Measurements from ENCODE around the gene KLHDC7B.

KLHDC7B gene

DNA sequence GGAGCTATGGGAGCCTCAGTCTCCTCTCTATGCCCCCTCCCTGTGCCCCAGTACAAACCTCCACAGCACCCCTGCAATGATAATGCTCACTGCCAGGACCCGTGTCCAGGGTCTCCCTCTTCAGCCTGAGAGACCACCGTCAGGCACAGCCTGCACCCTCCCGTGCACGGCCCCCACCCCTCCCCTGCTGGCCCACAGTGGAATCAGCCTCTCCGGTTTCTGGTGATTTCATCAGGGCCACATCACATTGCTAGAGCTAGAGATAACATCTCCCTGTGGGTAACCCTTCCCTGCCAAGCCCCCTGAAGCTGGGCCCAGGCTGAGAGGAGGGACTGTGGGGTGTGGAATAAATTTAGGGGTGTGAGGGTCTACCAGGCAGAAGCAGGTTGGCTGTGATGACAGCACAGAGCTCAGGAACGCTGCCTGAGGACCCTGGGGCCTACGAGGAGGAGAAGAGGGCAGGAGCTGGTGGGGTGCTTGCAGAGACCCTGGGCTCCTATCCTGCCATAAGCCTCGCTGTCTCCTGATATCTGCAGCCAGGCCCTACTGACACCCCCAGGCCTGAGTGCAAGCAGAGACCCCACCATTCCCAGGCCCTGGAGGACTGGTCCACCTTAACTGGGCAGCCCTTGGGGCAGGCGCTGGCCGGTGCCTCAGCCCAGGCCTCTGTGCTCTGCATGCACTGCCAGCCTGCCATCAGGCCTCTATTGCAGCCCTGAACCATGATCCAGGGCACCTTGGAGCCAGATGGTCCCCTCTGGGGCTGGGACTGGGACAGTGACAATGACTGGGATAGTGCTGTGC lies at the start of gene KLHDC7B:
Gene KLHDC7B, plus strand, starts transcription at position 378 of the 804 bp plus-strand sequence. Its CDS starts 345 bp downstream, at position 723.
- no peak for DNase-seq

DNA sequence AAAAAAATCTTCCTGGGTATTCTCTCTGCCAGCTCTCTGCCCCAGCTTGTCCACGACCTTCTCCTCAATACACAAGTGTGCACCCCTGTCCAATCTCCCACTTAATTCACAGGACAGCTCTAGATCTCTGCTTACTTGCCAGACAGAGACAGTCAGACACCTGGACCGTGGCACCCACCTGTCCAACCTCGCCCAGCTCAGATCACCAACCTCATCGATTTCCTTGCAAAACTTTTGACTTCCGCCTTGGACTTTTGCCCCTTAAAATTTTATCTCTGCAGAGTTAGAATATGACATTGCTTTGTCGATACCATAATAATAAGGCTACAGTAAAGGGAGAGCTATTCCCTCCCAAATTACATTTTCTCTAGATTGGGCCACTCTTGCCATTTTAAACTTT lies 48.6 kb upstream of the KLHDC7B start:
- no peak for DNase-seq

DNA sequence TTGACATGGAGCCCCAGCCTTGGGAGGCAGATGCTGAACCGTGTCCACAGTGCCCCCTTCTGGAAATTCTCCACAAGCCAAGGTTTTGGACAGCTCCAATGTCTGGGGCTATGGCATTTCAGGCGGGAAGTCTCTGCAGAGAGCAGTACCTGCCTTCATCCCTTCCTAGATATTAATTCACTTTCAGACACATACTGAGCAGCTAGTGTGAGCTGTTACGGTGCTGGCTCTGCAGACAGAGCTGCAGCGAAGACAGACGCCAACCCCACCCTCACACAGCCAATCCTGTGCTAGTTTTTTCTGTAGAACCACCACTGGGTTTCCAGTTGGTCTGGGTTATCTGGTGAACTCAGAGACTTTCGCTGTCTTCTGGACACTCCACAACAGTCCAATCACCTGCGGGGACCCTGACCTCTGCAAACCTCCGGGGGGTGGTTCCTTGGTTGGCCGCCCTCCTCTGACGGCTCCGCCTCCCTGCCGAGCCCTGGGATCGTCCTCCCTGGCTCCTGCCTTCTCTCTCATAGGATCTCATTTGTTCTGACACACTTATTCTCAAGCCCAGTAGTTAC lies 47.3 kb upstream of the KLHDC7B start:
- peak; percentile 71 for DNase-seq

DNA sequence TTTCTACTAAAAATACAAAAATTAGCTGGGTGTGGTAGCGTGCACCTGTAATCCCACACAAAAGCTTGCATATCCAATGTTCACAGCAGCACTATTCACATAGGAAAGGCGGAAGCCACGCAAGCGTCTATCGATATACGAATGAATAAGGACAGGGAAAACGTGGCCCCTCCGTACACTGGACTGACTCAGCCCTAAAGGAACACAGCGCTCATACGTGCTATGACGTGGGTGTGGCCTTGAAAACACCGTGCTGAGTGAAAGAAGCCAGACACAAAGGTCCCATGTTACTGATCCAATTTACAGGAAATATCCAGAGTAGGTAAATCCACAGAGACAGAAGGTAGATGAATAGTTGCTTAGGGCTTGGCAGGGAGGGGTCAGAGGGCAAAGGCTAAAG lies 45.2 kb upstream of the KLHDC7B start:
- DNase-seq, result no peak

DNA sequence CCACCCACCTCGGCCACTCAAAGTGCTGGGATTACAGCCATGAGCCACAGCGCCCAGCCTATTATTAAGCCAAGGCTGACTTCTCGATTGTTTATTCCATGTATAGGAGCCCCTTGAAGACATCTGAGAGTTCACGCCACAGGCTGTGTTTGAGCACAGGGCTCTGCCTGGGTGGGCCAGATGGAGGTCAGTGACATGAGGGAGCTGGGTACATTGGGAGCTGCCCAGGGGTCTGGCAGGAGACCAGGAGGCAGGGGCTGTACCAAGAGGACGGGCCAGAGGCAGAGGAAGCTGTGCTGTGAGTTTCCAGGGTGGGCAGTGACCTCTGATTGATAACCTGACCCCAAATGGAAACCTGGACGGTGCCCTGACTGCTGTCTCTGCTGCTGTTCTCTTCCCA lies 43.6 kb upstream of the KLHDC7B start:
- no peak for DNase-seq

DNA sequence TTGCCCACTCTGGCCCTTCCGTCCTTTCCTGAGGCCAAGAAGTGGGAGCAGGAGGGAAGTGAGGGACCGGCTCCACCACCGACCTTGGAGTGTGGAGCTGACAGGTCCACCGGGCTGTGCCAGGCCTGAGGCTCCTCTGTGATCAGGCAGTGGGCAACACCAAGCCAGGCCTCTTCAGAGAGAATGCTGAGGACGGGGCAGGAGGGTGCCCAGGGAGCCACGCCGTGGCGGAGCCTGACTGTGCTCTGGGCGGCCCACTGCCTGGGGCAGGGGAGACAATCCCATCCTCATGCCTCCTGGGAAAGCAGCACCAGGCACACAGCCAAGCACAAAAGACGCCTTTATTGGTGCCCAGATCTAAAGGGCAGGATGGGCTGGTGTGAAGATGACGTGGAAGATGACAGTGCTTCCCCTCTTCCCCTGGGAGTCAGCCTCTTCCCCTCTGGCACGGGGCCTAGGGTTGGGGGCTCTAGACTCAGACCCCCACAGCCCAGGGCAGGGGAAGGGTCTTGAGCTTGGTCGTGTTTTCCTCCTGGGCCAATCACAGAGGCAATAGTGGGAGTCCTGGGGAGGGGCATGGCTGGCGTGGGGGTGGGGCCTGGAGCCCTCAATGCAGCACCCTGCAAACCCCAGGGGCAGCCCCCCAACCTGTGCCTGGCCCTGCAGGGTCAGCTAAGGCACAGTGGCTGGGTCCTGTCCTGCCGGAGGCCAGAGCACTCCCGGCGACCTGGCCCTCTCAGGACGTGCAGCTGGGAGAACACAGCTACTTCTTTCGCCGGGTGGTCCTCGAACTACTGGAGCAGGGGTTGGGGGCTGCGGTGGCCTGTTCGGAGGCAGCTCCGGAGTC lies 42.8 kb upstream of the KLHDC7B start:
- DNase-seq, result no peak

DNA sequence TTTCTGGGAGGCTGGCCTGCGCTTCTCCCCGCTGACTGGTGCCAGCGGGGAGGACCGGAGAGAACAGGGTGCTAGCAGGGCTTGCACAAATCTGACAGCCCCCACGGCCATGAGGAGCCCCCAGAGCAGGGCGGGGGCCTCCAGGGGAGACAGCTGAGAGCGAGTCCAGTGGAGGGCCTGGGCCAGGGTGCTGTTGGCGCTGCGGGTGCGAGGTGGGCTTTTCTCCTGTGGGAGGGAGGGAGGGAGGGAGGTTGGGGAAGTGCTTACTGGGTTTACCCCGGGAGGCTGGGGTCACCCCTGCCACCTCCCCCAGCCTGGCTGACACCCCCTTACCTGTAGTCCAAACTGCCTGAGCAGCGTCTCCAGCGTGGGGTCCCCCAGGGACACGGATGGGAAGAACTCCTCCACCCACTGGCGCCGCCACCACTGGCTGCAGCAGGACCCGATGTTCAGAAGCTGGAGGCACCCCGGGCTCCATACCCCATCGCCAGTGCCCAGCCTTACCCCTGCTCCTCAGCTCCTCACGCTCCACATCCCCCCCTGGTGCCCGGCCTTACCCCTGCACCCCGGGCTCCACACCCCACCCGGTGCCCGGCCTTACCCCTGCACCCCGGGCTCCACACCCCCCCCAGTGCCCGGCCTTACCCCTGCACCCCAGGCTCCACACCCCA lies 42.1 kb upstream of the KLHDC7B start:
- DNase-seq, result no peak

DNA sequence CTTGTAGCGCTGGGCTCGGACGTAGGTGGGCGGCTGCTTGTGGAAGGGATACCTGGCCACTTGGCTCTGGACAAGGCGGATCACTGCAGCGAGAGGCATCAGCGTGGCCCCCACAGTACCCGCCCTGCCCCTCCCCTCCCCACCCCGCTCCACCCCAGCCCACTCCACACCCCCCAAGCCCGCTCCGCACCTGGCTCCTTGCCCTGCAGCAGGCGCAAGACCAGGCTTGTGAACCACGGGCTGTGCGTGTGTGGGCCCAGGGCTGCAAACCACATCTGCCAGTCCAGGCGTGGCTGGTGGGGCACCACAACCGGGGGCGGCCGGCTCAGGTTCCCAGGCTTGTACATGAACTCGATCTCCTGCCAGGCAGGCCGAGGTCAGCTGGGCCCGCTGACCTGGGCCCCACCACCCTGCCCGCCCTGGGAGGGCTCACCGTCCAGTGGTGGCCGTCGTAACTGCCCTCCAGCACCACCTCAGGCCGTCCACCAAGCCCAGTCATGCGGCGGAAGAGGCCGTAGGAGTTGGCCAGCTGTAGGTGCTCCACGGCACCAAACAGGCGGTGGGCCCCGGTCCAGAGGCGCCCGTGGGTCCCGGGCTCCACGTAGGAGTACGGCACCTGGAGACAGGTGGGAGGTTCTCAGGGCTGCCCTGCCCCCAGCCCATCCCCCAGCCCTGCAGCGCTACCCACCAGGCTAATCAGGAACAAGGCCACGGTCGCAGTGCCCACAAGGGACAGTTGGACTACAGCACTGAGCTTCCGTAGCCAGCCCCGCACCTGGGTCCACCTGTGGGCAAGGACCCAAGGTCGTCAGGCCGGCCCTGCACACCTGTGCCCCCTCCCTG lies 41.1 kb upstream of the KLHDC7B start:
- no peak for DNase-seq

DNA sequence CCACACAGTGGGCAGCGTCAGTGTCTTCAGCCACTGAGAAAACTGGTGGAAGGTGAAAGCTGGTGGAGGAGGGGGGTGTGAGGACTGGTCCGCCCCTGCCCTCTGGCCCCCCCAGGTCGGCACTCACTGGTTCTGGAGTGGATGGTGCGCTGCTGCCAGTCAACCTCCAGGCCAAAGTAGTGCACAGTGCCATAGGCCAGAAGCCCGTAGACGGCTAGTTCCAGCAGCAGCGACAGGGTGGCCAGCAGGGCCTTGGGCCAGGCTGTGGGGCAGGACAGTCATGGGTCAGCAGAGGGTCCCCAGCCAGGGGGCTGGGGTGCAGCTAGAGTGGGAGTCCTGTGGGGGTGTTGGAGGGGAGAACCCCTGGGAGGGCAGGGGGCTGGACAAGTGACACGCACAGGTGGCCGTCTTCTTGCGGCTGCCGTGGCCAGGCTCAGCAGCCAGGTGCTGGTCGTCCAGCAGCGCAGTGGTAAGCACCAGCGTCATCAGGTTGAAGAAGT lies 40.4 kb upstream of the KLHDC7B start:
- no peak for DNase-seq

DNA sequence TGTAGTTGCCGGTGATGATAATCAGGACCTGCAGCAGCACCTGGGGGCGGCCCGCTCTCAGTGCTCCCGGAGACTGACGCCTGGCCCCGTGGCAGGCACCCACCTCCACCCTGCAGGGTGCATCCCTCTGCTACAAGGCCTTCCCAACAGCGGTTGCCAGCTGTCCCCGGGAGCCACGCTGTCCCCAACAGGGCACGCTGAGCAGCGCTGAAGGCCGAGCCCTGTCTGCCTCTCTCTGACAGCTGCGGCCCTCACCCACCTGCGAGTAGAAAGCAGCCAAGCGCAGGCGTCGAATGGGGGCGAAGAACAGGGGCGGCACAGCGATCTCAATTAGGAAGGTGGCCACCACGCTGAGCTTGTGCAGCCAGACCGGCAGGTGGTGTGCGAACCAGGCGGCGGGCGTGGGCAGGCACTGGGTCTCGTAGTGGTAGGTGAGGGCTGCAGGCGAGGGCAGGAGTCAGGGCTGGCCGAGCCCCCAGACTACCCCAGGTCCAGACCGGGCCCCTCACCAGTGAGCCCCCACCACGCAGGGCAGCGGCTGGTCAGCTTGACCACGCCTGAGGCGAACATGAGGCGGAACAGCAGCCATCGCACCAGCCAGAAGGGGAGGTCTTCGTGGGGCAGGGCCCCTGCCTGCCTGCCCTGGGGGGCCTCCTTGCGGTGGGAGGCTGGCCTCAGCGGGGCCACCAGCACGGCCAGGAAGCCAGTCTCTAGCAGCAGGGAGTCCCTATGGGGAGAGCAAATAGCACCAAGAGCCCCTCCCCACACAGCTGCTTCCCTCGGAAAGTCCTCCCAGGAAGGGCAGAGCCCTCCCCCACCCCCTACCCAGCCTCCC lies 39.7 kb upstream of the KLHDC7B start:
- DNase-seq, result no peak

DNA sequence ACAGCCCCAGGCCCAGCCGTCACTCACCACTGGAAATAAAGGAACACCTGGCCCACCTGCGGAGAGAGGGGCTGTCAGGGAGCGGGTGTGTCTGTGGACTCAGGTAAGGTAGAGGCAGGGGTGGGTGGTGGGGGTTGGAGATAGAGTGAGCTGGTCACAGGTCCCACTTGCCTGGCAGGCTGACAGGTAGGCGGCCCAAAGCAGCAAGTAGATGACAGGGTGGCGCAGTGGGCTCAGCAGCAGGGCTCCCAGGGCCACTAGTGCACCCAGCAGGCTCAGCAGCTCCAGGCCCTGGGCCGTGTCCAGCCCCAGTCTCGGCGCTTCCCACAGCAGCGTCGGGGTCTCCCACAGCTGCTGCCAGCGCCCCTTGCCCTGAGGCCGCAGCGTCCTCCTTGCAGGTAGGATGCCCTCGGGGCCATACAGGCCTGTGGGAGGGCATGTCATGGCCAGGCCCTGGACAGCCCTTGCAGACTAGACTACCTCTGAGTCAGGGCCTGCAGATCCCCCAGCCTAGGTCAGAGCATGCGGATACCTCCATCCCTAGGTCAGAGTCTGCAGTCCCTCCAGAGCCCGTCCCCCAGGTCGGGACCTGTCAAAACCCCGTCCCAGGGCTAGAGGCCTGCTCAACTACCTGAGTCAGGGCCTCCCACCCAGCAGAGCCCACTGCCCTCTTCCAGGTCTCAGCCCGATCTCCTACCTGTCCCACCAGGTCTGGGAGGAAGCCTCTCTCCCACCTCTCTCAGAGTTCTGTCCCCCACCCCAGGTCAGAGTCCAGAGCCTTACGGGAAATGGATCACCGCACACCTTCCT lies 38.9 kb upstream of the KLHDC7B start:
- DNase-seq, result no peak

DNA sequence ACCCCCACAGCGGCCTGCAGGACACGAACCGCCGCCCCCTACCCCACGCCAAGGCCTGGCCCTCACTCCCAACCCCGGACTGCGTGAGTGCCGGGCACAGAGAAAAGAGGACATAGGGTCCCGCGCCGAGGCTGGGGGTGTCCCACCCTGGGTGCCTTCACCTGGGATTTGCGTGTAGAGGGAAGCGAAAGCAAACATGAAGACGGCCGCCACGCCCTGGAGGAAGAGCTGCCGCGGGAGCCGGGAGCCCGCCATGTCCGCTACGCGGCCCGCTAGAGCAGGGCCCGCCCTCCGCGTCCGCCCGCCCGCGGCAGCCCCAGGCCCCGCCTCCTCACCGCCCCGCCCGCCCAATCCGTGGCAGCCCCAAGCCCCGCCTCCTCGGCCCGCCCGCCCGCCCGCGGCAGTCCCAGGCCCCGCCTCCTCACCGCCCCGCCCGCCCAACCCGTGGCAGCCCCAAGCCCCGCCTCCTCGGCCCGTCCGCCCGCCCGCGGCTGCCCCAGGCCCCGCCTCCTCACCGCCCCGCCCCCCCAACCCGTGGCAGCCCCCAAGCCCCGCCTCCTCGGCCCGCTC lies 38.2 kb upstream of the KLHDC7B start, which contains the start of gene LMF2:
Gene LMF2, minus strand, starts transcription at position 282 of the 570 bp plus-strand sequence. Its CDS starts 27 bp downstream, at position 255.
- DNase-seq, result peak; percentile 94

DNA sequence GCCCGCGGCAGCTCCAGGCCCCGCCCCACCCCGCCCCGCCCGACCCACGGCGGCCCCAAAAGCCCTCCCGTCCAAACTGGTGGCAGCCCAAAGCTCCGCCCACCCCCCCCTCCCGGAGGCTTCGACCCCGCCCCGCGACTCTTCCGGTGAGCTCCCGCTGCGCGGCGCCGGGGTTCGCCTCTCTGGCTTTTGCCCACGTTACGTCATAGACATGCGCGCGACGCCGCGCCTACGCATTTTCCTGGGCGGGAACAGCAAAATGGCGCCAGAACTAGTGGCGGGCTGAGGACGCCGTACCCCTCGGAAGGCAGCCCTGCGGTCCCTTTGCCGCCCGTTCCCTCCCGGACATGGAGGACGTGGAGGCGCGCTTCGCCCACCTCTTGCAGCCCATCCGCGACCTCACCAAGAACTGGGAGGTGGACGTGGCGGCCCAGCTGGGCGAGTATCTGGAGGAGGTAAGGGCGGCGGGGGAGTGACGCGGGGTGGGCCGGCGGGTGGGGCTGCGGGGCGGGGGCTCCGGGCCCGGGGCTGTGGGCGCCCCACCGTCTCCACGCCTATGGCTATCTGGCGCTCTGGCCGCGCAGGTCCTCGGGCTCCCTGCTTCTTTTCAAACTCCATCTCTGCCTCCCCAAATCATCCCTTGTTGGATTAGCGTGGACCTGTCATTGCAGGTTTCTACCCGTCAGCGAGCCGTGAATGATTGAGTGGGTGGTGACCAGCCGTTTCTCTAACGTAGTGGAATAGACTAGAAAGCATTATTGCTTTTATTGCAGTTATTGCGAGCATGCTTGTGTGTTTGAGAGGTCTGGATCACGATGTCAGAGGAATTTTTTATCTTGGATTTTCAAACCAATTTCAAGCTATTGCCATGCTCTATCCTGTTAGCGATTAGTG lies 37.5 kb upstream of the KLHDC7B start, which contains the start of gene NCAPH2:
Gene NCAPH2, plus strand, starts transcription at position 234 of the 894 bp plus-strand sequence. Its CDS starts 114 bp downstream, at position 348.
- DNase-seq, result peak; percentile 99

DNA sequence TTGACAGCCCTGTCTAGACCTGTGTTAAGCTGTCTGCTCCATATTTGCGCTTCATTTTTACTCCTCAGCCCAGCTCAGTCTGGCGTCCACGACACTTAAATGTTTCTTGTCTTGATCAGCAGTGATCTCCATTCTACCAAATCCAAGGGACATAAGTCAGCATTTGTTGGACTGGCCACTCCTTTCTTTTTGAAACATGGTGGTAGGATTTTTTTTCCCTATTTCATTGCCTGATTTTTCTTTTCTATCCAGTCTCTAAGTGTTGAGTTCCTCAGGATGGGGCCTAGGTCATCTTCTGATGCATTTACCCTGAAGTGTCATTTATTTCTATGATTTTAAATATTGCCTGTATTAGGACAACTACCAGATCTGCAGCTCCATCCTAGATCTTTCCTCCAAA lies 36.8 kb upstream of the KLHDC7B start:
- DNase-seq, result no peak

DNA sequence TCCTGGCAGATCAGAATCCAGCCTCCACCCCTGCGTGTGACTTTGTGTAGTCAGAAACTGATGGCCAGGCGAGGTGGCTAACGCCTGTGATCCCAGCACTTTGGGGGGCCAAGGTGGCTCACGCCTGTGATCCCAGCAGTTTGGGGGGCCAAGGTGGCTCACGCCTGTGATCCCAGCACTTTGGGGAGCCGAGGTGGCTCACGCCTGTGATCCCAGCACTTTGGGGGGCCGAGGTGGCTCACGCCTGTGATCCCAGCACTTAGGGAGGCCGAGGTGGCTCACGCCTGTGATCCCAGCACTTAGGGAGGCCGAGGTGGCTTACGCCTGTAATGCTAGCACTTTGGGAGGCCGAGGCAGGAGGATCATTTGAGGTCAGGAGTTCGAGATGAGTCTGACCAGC lies 32.5 kb upstream of the KLHDC7B start:
- DNase-seq, result no peak

DNA sequence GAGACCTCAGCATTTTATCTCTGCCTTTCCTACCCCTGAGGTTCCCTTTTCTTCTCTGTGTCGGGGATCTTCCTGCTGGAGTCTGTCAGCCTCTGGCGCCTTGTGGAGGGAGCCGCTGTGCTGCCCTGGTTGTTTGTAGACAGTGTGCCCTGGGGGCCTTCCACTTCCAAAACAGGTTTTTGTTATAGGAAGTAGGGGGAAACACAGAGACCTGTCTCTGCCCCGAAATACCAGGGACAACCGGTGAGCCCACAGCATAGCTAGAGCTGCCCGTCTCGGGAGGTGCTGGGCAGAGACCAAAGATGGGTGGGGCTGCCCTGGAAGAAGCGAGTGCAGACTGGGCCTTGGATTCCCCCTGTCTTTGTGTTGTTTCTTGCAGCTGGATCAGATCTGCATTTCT lies 29.6 kb upstream of the KLHDC7B start:
- no peak for DNase-seq

DNA sequence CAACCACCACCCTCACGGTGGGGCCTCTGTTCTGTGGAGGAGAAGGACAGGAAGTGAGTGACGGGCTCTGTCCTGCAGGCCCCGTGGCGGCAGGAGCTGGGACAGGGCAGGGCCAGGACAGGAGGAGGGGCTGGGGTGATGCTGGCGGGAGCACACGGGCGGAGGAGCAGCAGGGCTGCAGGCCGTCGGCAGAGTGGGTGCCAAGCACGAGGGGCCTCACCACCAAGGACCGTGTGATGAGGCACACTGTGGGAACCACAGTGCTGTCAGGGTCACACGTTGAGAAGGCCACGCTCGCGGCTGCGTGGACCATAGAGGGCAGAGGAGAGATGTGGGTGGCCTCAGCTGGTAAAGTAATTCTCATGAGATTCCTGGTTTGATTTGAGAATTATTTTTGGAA lies 28.8 kb upstream of the KLHDC7B start:
- no peak for DNase-seq

DNA sequence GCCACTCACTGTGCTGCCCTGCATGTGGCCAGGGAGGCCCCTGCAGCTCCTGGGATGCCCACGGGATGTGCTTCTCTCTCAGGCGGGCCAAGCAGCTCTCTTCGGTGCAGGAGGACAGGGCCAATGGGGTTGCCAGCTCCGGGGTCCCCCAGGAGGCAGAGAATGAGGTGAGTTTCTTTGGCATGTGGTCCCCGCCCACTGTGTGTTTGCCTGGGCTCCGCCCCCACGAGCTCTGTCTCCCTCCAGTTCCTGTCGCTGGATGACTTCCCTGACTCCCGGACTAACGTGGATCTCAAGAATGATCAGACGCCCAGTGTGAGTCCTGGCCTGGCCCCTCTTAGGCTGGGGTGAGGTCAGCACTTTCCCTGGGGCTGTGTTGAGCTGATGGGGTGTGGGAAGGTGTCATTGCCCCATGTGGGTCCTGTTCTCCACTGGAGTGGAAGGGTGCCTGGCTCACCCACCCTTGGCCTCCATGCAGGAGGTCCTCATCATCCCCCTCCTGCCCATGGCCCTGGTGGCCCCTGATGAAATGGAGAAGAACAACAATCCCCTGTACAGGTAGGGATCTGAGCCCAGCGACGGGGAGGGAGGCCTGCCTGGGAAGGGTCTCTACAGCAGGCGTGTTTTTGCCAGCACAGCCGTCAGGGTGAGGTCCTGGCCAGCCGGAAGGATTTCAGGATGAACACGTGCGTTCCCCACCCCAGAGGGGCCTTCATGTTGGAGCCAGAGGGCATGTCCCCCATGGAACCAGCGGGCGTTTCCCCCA lies 28.0 kb upstream of the KLHDC7B start:
- no peak for DNase-seq
